ENCODE measurements around the gene SUSD1.

Gene SUSD1

DNA sequence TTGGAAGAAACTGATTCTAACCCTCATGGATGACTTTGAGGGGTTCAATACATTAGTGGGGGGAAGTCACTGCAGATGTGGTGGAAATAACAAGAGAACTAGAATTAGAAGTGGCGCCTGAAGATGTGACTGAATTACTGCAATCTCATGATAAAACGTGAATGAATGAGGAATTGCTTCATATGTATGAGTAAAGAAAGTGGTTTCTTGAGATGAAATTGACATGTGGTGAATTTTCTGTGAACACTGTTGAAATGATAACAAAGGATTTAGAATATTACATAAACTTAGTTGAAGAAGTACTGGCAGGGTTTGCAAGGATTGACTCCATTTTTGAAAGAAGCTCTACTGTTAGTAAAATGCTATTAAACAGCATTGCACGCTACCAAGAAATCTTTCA, 165.4 kb downstream of the SUSD1 start:
- DNase-seq: no peak

DNA sequence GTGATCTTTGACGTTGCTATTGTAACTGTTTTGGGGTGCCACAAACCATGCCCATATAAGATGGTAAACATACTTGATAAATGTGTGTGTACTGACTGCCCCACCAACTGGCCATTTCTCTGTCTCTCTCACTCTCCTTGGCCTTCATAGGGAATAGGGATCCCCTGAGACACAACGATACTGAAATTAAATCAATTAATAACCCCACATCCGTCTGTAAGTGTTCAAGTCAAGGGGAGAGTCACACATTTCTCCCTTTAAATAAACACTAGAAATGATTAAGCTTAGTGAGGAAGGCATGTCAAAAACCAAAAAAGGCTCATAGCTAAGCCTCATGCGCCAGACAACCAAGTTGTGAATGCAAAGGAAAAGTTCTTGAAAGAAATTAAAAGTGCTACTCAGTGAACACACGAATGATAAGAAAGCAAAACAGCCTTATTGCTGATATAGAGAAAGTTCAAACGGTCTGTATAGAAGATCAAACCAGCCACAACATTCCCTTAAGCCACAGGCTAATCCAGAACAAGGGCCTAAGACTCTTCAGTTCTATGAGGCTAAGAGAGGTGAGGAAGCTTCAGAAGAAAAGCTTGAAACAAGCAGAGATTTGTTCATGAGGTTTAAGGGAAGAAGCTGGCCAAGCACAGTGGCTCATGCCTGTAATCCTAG, 167.4 kb downstream of the SUSD1 start:
- no peak for DNase-seq

DNA sequence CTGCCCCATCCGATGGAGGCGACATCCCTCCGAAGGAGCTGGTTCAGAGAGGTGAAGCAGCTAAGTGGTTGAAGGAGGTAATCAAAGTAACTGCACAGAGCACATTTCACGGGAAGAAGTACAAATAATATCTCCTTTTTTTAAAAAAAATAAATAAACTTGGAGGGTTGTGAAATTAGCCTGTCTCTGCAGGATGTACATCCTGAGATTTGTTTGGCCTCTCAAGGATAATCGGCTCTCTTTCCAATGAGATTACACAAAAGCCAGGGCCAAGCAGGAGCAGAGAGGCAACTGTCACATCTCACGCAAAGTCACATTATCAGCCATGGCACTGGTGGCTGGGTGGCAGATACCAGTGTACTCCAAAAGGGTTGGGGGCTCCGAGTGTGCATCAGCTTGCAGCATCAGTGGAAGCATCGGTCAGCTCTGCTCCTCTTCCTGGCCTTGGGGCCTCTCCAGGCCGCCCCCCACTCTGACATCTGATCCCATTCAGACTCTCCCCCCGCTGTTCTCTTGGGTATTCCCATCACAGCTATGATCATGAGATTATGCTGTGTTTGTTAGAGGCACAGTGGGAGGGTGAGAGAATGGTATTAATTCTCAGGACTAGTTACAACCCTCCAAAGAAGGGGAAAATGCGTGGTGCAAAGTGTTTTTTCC, 168.6 kb downstream of the SUSD1 start:
- no peak for DNase-seq

DNA sequence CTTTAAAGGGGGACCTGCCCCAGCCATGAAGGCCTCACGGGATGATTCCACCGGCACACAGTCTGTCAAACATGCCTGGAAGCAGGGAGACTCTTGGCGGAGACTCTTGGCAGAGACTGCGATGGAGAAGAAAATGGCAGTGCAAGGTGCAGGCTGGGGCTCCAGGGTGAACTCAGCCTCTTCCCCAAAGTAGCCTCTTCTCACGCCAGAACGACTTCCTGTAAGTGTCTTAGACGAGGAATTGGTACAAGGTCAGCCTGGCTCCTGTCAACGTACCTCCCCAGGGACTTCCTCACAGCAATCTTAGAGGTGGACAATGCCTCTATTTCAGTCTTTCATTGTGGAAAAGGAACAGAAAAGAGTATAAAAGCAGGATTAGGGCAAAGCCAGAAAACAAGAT, 169.2 kb downstream of the SUSD1 start:
- DNase-seq: no peak

DNA sequence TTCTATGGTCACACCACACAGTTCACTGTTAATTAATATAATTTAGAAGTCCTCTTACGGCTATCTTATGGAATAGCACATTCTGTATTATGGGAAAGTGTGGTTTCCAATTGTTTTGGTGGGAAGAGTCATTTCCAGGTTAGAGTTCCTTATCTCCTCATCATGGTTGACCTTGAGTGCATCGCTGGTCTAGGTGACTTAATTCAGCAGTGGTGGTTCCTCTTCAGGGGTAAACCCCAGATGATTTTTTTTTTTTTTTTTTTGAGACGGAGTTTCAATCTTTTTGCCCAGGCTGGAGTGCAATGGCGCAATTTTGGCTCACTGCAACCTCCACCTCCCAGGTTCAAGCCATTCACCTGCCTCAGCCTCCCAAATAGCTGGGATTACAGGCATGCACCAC, 171.6 kb downstream of the SUSD1 start:
- DNase-seq: no peak

DNA sequence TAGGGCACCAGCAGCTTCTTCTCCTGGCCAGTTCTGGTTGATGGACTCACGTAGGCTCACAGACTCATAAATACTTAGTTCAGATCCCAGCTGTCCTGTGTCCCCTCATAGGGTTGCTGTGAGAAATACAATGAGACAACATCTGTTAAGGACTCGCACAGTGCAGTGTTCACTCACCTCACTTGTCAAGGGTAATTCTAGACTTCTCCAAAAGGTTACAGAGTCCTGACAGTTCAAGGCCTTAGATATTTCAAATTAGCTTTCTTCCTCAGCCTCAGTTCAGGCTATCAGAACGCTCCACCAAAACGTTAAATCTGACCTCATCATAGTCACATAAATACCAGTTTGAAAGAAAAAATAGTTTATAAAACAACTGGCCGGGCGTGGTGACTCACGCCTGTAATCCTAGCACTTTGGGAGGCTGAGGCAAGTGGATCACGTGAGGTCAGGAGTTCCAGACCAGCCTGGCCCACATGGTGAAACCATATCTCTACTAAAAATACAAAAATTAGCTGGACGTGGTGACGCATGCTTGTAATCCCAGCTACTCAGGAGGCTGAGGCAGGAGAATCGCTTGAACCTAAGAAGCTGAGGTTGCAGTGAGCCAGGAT, 172.1 kb downstream of the SUSD1 start:
- no peak for DNase-seq

DNA sequence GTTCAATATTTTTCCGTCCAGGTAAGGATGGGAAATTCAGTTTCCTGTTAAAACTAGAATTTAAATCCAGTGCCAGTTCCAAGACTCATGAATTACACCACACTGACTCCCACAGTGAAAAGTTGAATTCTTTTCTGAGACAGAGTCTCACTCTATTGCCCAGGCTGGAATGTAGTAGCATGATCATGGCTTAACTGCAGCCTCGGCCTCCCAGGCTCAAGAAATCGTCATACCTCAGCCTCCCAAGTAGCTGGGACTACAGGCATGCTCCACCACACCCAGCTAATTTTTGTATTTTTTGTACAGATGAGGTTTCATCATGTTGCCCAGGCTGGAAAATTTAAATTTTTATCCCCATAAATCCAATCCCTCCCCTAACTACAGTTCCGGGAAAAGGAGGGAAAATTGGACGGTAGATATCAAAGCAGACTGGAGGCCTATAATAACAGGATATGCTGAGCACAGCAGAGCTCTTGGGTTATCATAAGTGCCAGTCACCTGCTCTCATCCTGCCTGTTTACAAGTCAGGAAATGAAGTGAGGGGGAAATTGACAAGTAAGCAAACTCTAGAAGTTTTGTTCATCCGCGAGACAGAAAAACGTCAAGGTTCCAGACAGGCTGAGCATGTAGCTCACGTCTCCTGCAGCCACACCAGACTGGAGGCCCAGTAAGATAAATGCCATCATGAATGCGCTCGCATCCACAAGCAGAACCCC, 172.8 kb downstream of the SUSD1 start:
- no peak for DNase-seq

DNA sequence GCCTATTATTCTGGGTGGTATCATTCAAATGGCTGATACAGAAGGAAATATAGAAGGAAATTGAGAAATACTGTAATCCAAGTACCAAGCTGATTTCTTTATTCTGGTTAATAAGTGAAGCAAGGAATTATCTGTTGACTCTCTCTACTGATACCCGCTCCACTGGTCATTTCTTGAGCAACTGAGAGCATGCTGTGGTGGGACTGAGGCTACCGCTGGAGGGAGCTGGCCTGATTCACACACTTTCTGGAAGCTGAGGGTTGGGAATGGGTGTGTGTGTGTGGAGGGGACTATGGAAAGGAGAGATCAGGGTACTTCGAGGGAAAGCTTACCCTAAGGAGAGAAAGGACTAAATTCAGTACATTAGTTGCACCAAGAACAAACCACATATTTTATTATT, 174.4 kb downstream of the SUSD1 start:
- no peak for DNase-seq

GRCh38 chr9:111999319-111999718, 175.8 kb downstream of the SUSD1 start:
- no peak for DNase-seq

GRCh38 chr9:111997831-111998230, 177.3 kb downstream of the SUSD1 start:
- DNase-seq: no peak

- DNase-seq: no peak
Observed at GRCh38 chr9:111994831-111995458, 180.2 kb downstream of the SUSD1 start.

GRCh38 chr9:111993319-111993718, 181.8 kb downstream of the SUSD1 start:
- DNase-seq: no peak

DNA sequence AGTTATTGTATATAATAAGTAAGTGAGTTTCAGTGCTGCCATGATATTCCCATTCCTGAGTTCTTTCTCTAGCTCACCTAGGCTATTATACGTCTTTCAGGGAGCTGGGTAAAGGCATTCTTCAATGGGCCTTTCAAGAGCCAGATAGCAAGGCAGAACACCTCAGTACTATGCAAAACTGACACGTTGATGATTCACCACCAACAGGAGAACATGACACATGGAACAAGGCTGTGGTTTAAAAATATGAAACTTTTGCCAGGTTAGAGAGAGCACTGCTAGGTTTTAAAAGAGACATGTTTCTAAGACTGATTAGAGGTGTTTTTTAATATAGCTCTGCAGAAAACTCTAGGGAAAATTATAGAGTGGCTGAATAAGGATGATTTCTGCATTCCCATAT, 182.6 kb downstream of the SUSD1 start:
- no peak for DNase-seq

DNA sequence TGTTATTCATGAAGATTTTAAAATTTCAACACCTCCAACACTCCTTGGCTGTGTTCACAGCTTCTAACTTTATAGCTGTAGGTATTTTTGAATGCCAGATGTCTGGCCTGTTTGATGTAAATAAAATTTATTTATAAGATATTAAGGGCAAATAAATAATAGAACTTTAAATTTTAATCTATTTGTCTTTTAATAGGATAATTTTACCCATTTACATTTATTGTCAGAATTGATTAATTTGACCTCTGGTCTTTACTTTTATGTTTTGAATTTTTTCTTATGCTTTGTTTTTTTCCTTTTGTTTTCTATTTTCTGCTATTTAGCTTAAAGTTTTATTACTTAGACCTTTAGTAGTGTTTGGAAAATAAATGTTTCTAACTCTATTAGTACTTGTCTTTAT, 183.9 kb downstream of the SUSD1 start:
- DNase-seq: no peak

Data from T1000 (cell line).